SK-N-SH (cell line): ENCODE data around the gene ADAMTS3. TPM values are rescaled to one million over a fixed set of nuclear protein-coding genes. Genes with fewer than 3 reads are reported as not detected.

Source experiments
- CTCF ChIA-PET: fragments of 300-600, 350-600 bp; formaldehyde crosslinking; extraction: SDS; loops from one replicate; lab custom pipeline; 2021; lab: Yijun Ruan, JAX
- POLR2A ChIA-PET: fragments of 350-600 bp; sonication (Branson Sonifier 250); formaldehyde crosslinking; extraction: SDS; loops from one replicate; lab custom pipeline; 2020; ENCODE audit warnings: antibody characterized with exemption, inconsistent platforms; lab: Yijun Ruan, JAX
- DNase-seq: peaks from one replicate; pipeline ENCODE4 v3.0.0; 2012
- H2AFZ ChIP-seq: fragments of 200-600 bp; sonication (generic); 2 replicates; pipeline ENCODE4 v1.8.1; 2016; ENCODE audit warnings: antibody characterized with exemption, mild to moderate bottlenecking, low read depth
- H3F3A ChIP-seq: fragments of 200-600 bp; sonication (generic); replicated peaks from 2 replicates; pipeline ENCODE3; 2016; ENCODE audit warnings: antibody characterized with exemption, mild to moderate bottlenecking; ENCODE audit not compliant: insufficient read depth
- H3K27ac ChIP-seq, 2 experiments: fragments of 200-500 bp in 1 of 2; fragments of 200-600 bp in 1 of 2; sonication (Bioruptor generic) in 1 of 2; sonication (generic), shearing (Covaris generic) in 1 of 2; 2 replicates each; pipeline versions ENCODE4 v1.5.1 to v1.6.1; 2014 to 2016; ENCODE audit warnings: low read depth in 2 of 2, inconsistent platforms in 1 of 2, low read length in 1 of 2, mild to moderate bottlenecking in 1 of 2, mixed read lengths in 1 of 2
- H3K27me3 ChIP-seq: fragments of 200-600 bp; sonication (generic), shearing (Covaris generic); 2 replicates; pipeline ENCODE4 v1.6.1; 2016; ENCODE audit warnings: mixed run types; ENCODE audit not compliant: insufficient read depth
- H3K36me3 ChIP-seq, 2 experiments: fragments of 200-500 bp in 1 of 2; fragments of 200-600 bp in 1 of 2; sonication (Bioruptor generic) in 1 of 2; sonication (generic) in 1 of 2; replicated peaks in 1 of 2; 2 replicates each; pipeline versions ENCODE3 to v1.5.1; 2014 to 2016; ENCODE audit warnings: low read length in 1 of 2, mild to moderate bottlenecking in 1 of 2; ENCODE audit not compliant: insufficient read depth in 2 of 2, control insufficient read depth in 1 of 2
- H3K4me1 ChIP-seq, 2 experiments: fragments of 200-500 bp in 1 of 2; fragments of 200-600 bp in 1 of 2; sonication (Bioruptor generic) in 1 of 2; sonication (generic), shearing (Covaris generic) in 1 of 2; 2 replicates each; pipeline versions ENCODE4 v1.5.1 to v1.6.1; 2014 to 2016; ENCODE audit warnings: low read depth in 1 of 2, low read length in 1 of 2, mixed run types in 1 of 2; ENCODE audit not compliant: insufficient read depth in 2 of 2, control insufficient read depth in 1 of 2
- H3K4me2 ChIP-seq: fragments of 200-600 bp; sonication (generic), shearing (Covaris generic); 2 replicates; pipeline ENCODE4 v1.6.1; 2017; ENCODE audit warnings: mixed run types
- H3K4me3 ChIP-seq, 2 experiments: fragments of 200-500 bp in 1 of 2; fragments of 200-600 bp in 1 of 2; sonication (Bioruptor generic) in 1 of 2; sonication (generic), shearing (Covaris generic) in 1 of 2; 2 replicates each; pipeline versions ENCODE4 v1.5.1 to v1.8.1; 2014 to 2016; ENCODE audit warnings: low read depth in 2 of 2, inconsistent platforms in 1 of 2, low read length in 1 of 2, mild to moderate bottlenecking in 1 of 2, mixed read lengths in 1 of 2, moderate library complexity in 1 of 2
- H3K79me2 ChIP-seq: fragments of 200-600 bp; sonication (generic); 2 replicates; pipeline ENCODE4 v1.8.1; 2017; ENCODE audit warnings: mild to moderate bottlenecking; ENCODE audit not compliant: insufficient read depth
- H3K9ac ChIP-seq: fragments of 200-600 bp; sonication (generic); 2 replicates; pipeline ENCODE4 v1.6.1; 2017; ENCODE audit warnings: mixed run types
- H3K9me2 ChIP-seq: fragments of 200-600 bp; sonication (generic); 2 replicates; pipeline ENCODE4 v1.6.1; 2017; ENCODE audit warnings: mixed run types
- H3K9me3 ChIP-seq: fragments of 200-600 bp; sonication (generic); 2 replicates; pipeline ENCODE4 v1.6.1; 2017; ENCODE audit warnings: mixed run types, mild to moderate bottlenecking, moderate library complexity
- H4K20me1 ChIP-seq: fragments of 200-600 bp; sonication (generic); 2 replicates; pipeline ENCODE4 v1.6.1; 2017; ENCODE audit warnings: mild to moderate bottlenecking, mixed run types; ENCODE audit not compliant: insufficient read depth
- FOSL2 ChIP-seq: IDR thresholded peaks from 2 replicates; pipeline ENCODE4 v1.4.0; 2012; ENCODE audit warnings: low read depth, mild to moderate bottlenecking, moderate library complexity, borderline replicate concordance
- IRF3 ChIP-seq: fragments of 150-350 bp; IDR thresholded peaks from 2 replicates; pipeline ENCODE4 v1.6.1; 2016; ENCODE audit warnings: mild to moderate bottlenecking, low read depth, low read length
- JUND ChIP-seq: IDR thresholded peaks from 2 replicates; pipeline ENCODE4 v1.4.0; 2012
- NFIC ChIP-seq: IDR thresholded peaks from 2 replicates; pipeline ENCODE4 v1.4.0; 2012; ENCODE audit warnings: borderline replicate concordance
- PBX3 ChIP-seq: IDR thresholded peaks from 2 replicates; pipeline ENCODE4; 2012
- RCOR1 ChIP-seq: fragments of 150-350 bp; IDR thresholded peaks from 2 replicates; pipeline ENCODE4 v1.6.1; 2017; ENCODE audit warnings: antibody characterized with exemption, low read length
- RXRA ChIP-seq: IDR thresholded peaks from 2 replicates; pipeline ENCODE4 v1.4.0; 2012; ENCODE audit warnings: low read depth, mild to moderate bottlenecking, borderline replicate concordance
- SMC3 ChIP-seq: IDR thresholded peaks from 2 replicates; pipeline ENCODE4 v1.6.1; 2012; ENCODE audit warnings: low read depth, low read length, improper control_type of control experiment
- TAF1 ChIP-seq: IDR thresholded peaks from 2 replicates; pipeline ENCODE4 v1.6.1; 2012; ENCODE audit warnings: low read depth, mild to moderate bottlenecking, low read length, moderate library complexity, borderline replicate concordance
- YY1 ChIP-seq: IDR thresholded peaks from 2 replicates; pipeline ENCODE4 v1.4.0; 2012; ENCODE audit warnings: low read depth, mild to moderate bottlenecking
- WGBS: methylation state at CpG from one replicate; pipeline ENCODE4 v1.1.6; 2017; ENCODE audit warnings: low lambda C conversion rate; 5-methylcytosine and 5-hydroxymethylcytosine counted together
- polyA plus RNA-seq, 3 experiments: library from polyadenylated mRNA; depleted of rRNA; stranded (reverse); fragments of >200 nt; gene quantifications; 2 replicates each; pipeline ENCODE4 v1.2.3, GENCODE V29; 2012
- TF ChIP-seq, protein P1 (sequence below): IDR thresholded peaks from 2 replicates; pipeline ENCODE4 v1.6.1; 2012; ENCODE audit warnings: mild to moderate bottlenecking, low read depth, low read length, moderate library complexity

The ADAMTS3 gene
- polyA plus RNA-seq, 1 of the 3 experiments (the other 2 are of a cell fraction): 0.99 TPM

DNA sequence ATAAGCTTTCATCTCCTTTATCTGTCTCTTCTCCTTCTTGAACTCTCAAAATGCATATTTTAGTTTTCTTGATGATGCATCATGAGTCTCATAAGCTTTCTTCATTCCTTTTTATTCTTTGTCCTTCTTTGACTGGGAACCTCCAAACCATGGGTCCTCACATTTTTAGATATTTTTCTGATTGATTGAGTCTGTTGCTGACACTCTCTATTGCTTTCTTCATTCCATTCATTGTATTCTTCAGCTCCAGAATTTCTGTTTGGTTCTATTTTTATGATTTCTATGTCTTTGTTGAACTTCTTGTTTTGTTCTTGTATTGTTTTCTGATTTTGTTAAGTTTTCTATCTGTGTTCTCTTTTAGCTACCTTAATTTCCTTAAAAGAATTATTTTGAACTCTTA lies 74.9 kb downstream of the ADAMTS3 start:
- Histone ChIP-seq H3K79me2 (no peaks in the 10 kb centered on the region), H3K36me3 (no peaks in the 10 kb centered on the region), H2AFZ (no peak overlapping the region), H3K4me2 (no peak overlapping the region), H3K4me1 (no peaks in the 10 kb centered on the region), H3F3A (no peaks in the 10 kb centered on the region), H3K27me3 (no peaks in the 10 kb centered on the region), H3K9me3 (no peaks in the 10 kb centered on the region), H3K9me2 (no peaks in the 10 kb centered on the region), H4K20me1 (no peaks in the 10 kb centered on the region), H3K4me3 (no peak overlapping the region), H3K27ac (no peak overlapping the region), H3K9ac (no peak overlapping the region)
- no peak for TF ChIP-seq YY1
- no peak for TF ChIP-seq NFIC
- no peak for TF ChIP-seq RXRA
- no peak for TF ChIP-seq SMC3
- no peak for TF ChIP-seq RCOR1
- TF ChIP-seq JUND: no peak
- TF ChIP-seq IRF3: no peak
- TF ChIP-seq, protein P1, sequence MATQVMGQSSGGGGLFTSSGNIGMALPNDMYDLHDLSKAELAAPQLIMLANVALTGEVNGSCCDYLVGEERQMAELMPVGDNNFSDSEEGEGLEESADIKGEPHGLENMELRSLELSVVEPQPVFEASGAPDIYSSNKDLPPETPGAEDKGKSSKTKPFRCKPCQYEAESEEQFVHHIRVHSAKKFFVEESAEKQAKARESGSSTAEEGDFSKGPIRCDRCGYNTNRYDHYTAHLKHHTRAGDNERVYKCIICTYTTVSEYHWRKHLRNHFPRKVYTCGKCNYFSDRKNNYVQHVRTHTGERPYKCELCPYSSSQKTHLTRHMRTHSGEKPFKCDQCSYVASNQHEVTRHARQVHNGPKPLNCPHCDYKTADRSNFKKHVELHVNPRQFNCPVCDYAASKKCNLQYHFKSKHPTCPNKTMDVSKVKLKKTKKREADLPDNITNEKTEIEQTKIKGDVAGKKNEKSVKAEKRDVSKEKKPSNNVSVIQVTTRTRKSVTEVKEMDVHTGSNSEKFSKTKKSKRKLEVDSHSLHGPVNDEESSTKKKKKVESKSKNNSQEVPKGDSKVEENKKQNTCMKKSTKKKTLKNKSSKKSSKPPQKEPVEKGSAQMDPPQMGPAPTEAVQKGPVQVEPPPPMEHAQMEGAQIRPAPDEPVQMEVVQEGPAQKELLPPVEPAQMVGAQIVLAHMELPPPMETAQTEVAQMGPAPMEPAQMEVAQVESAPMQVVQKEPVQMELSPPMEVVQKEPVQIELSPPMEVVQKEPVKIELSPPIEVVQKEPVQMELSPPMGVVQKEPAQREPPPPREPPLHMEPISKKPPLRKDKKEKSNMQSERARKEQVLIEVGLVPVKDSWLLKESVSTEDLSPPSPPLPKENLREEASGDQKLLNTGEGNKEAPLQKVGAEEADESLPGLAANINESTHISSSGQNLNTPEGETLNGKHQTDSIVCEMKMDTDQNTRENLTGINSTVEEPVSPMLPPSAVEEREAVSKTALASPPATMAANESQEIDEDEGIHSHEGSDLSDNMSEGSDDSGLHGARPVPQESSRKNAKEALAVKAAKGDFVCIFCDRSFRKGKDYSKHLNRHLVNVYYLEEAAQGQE: no peak
- TF ChIP-seq FOSL2: no peak
- ChIA-PET CTCF (interaction anchor here (0.6 to 2.1 kb wide), 4 partner anchors 11 to 247 kb away, joined by 3 to 14 read pairs (median 5); no protein-coding TSS in a partner anchor), POLR2A (no interaction called here)
- no peak for DNase-seq

- no peaks in the 10 kb centered on the region for H3K79me2 ChIP-seq
- CTCF ChIA-PET: no interaction called here
- no peak overlapping the region for H2AFZ ChIP-seq
- TF ChIP-seq JUND (0 out of 2 replicates have a peak, but pooled peaks have one; percentile 10), PBX3 (peak; percentile 41; the same call in 1 of the 2 replicates), TAF1 (no peak)
- H3K4me2 ChIP-seq: no peak overlapping the region
- no peaks in the 10 kb centered on the region for H3K9me2 ChIP-seq
- POLR2A ChIA-PET: no interaction called here
- H3K4me3 ChIP-seq: no peak overlapping the region
- H3K4me1 ChIP-seq: no peaks in the 10 kb centered on the region
- peak overlapping the region in 1 of 2 experiments; percentile 25; a peak in 1 of 4 replicates for H3K27ac ChIP-seq
- 39% methylated on average over 4 of the region's 4 CpGs for WGBS
- H3K9me3 ChIP-seq: no peaks in the 10 kb centered on the region
- no peaks in the 10 kb centered on the region for H3K27me3 ChIP-seq
- no peak for DNase-seq
- no peaks in the 10 kb centered on the region for H4K20me1 ChIP-seq
- H3F3A ChIP-seq: no peaks in the 10 kb centered on the region
- H3K36me3 ChIP-seq: no peaks in the 10 kb centered on the region
- no peak overlapping the region for H3K9ac ChIP-seq
These were observed 79.8 kb downstream of the ADAMTS3 start for GRCh38 chr4:72489267-72489666.
